T follicular helper cell (primary cell): ENCODE data around the gene PRKG1.
"Not testable (repeated sequence)": the region's sequence is repeated elsewhere in the genome, so short reads cannot be mapped to it uniquely, and the experiment has no call there.

Source experiments
- DNase-seq: peaks from one replicate; pipeline ENCODE4 v3.0.0-alpha.2; 2020; ENCODE audit warnings: low read depth

Gene PRKG1

GRCh38 chr10:51377932-51378599 is 303.8 kb downstream of the PRKG1 start:
- DNase-seq: no peak

DNA sequence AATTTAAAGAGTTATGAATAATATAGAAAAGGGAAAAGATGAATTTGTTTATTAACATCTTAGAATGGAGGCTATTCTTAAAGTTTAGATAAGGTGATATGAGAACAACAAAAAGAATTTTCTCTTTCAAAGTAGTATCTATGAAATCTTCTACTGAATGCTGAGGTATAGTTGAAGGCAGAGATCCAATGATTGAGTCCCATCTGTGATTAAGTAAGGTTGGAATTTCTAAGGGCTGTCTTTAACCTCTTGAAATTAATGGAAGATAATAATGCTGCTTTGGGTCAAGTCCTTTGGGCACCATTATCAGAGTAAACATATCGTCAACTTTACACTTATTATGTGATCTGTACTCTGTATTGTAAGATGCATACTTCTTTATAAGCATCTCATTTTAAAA is 307.9 kb downstream of the PRKG1 start:
- DNase-seq: no peak

DNA sequence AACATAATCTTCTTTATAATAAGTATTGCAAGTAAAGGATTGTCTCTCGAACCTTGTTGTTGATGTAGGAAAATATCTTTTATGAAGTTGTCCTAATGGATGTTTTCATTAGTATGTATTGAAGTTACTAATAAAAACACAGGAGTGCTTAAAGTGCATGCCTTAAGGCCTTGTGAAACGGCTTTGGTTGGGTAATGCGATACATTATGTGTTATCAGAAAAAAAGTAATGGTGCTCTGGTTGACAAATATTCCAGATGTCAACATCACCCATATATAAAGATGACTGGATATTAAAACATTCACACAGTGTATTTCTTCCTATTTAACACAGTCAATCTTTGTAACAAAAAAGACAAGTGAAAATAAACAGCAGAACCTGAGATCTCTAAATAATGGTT is 310.7 kb downstream of the PRKG1 start:
- no peak for DNase-seq

DNA sequence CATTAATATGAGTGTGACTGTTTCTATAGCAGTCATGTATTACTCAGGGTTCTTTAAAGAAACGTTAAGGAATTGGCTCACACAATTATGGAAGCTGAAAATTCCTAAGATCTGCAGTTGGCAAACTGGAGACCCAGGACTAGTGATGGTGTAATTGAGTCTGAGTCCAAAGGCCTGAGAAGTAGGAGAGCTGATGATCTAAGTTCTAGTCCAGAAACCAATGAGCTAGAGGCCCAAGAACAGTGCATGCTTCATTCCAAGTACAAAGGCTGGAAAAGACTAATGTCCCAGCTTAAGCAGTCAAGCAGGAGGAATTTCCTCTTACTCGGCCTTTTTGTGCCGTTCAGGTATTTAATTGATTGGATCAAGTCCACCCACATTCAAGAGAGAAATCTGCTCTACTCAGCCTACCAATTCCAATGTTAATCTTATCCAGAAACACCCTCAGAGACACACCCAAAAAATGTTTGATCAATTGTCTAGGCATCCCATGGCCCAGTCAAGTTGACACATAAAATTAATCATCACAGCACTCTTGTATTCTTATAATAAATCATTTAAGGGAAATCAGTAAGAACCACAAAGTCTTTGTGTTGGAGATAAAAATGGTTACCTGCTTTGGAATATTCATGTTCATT is 312.1 kb downstream of the PRKG1 start:
- DNase-seq: no peak

- DNase-seq: peak; percentile 1
These were observed 315.4 kb downstream of the PRKG1 start for GRCh38 chr10:51389415-51390321.

- not testable (repeated sequence) for DNase-seq
These were observed 318.7 kb downstream of the PRKG1 start for GRCh38 chr10:51393006-51393405.

GRCh38 chr10:51394039-51394438 is 319.8 kb downstream of the PRKG1 start:
- DNase-seq: no peak

DNA sequence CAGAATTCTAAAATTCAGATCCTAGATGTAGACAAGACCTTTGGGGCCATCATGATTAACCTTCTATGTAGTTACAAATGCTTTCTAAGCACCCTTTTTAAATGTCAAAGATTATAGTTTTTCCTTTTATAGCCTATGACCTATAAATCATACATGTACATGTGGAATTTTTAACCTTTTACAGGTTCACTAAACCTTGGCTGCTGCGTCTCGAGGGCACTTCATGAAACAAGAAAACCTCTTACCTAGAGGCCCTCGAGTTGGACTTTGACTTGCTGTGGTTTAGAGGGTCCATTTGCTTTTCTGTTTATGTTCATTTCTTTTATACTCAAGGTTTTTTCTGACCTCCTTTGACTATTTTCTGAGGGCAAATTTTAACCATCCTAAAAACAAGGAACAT is 323.0 kb downstream of the PRKG1 start:
- no peak for DNase-seq

DNA sequence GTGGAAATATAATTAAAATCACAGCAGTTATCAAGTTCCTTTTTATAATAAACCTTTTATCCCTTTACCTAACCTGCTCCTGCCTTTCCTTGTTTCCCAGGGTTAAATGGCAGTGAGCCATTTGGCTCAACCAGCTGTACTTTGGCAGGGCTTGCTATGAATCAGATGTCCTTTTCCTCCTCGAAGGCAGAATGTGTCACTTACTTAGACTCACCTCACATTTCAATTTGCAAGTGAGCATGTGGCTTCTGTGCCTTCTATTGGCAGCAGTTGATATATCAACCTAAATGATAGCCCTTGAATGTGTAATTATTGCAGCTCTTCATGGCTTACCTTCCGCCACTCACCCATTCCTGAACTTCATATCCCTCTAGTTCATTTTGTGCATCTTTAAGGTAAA is 323.4 kb downstream of the PRKG1 start:
- DNase-seq: no peak

DNA sequence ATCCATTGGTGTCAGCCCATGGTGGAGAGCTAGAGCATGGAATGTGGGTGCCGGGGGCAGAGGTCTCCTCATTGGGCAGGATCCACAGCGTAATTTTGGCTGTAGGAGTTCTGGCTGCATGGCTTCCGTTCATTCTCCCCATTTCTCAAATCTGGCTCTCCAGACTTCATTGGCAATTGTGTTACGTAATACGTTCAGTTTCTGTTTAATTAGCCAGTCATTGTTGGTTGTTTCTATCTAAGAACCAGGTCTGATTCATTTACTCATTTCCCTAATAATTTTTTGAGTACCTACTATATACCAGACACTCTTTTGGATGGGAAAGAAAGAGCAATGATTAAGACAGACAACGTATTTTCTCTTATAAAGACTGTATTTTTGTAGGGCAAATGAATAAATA is 325.6 kb downstream of the PRKG1 start:
- DNase-seq: no peak

GRCh38 chr10:51400392-51401096 is 326.3 kb downstream of the PRKG1 start:
- no peak for DNase-seq

- no peak for DNase-seq
These were observed 329.2 kb downstream of the PRKG1 start for GRCh38 chr10:51403521-51403920.

- no peak for DNase-seq
These were observed 331.5 kb downstream of the PRKG1 start for GRCh38 chr10:51405580-51406351.

- no peak for DNase-seq
These were observed 332.3 kb downstream of the PRKG1 start for GRCh38 chr10:51406581-51406980.

GRCh38 chr10:51416494-51416893 is 342.2 kb downstream of the PRKG1 start:
- DNase-seq: no peak

DNA sequence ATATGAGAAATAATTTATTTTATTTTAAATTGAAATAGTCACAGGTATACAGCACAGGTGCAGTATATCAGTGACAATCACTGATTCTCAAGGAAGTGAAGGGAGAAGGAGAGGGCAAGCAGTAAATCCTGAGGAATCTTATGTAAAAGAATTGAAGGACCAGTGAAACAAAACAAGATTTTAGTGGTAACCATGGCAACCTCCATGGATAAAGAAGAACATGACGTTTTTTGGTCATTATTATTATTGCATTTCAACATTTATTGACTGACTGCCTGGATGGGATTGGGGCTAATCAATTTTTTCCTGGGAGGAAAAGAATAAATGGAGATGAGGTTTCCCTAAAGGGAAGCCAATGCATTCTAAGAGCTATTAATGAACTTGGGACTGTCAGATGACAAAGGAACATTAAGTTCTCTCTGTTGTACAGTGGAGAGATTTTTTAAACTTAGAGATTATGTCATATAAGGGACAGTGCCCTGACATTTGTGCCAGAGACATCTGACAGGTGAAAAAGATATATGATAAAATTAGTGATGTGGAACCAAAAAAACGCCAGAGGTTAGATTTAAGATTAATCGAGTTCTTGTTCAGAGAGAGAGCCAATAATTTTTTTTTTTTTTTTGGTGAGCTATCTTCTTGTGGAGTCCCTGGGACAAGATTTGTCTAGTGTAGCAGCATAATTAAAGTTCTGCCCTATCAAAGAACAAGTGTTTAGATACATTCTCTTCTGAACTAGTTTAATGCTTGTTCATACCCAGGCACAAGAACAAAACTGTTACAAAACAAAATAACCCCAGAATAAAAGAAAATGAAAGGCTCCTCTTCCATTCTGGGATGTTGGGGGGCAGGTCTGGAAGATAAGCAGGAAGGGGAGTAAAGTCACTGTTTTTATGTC is 345.2 kb downstream of the PRKG1 start:
- no peak for DNase-seq

DNA sequence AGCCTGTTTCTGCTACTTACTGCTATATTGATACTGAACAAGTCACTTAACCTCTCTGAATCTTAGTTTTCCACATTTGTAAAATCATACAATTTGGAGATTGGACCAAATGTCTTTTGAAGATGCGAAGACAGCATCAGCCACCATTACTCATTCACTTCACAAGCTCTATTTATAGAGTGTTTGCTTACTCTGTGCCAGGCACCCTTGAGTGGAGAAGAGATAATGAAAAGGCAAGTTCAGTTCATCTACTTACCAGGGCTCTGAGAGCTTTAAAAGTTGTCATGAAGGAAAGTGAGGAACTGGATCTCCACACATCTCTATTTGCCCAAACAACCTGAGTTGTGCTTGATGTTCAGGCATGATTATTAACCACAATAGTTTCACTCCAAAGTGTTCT is 347.6 kb downstream of the PRKG1 start:
- no peak for DNase-seq

DNA sequence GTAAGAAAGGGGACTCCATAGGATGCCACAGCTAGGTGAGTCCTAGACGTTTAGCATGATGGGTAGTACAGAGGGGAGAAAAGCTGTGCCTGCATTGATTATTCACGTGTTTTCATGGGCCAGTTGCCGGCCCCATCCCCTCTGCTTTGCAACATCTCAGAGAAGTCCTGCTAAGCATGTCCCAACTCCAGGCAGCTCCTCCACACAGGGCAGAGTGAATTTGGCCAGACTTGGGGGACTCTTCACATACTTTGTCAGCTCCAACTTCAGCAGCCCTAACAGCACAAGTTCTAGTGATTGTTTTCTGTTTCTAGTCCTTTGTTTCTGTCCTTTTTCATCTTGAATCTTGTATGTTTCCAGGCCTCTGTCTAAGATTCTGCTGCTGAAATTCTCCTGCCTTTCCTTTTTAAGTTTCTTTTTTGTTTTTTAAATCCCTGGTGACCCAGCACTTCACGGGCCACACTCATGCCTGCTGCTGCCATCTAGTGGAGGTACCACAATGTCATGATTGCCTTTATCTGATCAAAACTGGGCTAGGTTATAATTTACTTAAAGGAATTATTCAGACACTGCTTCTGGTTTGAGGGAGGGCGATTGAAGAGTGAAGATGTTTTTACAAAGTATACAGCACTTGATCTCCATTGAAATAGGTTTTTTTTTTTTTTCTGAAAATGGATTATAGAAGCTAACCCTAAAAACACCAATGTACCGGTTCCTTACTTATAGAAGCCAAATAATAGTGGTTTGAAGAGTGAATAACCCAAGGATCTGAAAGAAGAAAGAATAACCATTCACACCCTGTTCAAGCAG is 348.2 kb downstream of the PRKG1 start:
- no peak for DNase-seq

- DNase-seq: no peak
These were observed 348.8 kb downstream of the PRKG1 start for GRCh38 chr10:51423121-51423452.

DNA sequence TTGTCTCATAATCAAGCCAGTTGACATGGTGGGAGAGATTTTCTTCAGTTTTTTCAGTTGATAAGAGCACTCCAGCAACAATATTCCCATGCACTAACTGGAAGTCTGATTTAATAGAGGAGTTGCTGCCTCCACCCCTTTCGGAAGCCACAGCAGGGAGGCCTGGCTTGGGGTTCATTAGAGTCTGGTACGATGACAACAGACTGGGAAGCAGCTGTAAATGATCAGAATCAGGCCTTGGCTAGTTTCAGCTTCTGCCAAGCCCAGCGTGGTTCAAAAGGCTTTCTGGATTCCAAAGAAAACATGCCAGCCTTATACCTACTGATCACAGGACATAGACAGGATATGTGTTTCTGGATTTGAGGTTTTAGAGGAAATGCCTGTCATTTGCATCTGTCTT is 351.1 kb downstream of the PRKG1 start:
- DNase-seq: no peak
